ENCODE measurements around the gene SKIC2.
"Not testable (repeated sequence)": the region's sequence is repeated elsewhere in the genome, so short reads cannot be mapped to it uniquely, and the experiment has no call there.

SKIC2 gene

GRCh38 chr6:32005538-32005880 is 46.5 kb downstream of the SKIC2 start:
- not testable (repeated sequence) for DNase-seq

GRCh38 chr6:32005991-32006529 is 47.1 kb downstream of the SKIC2 start:
- not testable (repeated sequence) for DNase-seq

- DNase-seq, result not testable (repeated sequence)
These were observed 48.1 kb downstream of the SKIC2 start for GRCh38 chr6:32007086-32007485.

- not testable (repeated sequence) for DNase-seq
These were observed 49.1 kb downstream of the SKIC2 start for GRCh38 chr6:32008037-32008436.

- DNase-seq, result not testable (repeated sequence)
These were observed 49.6 kb downstream of the SKIC2 start for GRCh38 chr6:32008616-32009015.

- DNase-seq, result not testable (repeated sequence)
These were observed 50.6 kb downstream of the SKIC2 start for GRCh38 chr6:32009537-32009936.

GRCh38 chr6:32010856-32011530 is 52.0 kb downstream of the SKIC2 start:
- DNase-seq, result not testable (repeated sequence)

GRCh38 chr6:32012941-32013617 is 54.1 kb downstream of the SKIC2 start:
- not testable (repeated sequence) for DNase-seq

GRCh38 chr6:32013738-32014137 is 54.8 kb downstream of the SKIC2 start:
- not testable (repeated sequence) for DNase-seq

GRCh38 chr6:32014547-32014946 is 55.6 kb downstream of the SKIC2 start, which contains the start of gene C4B:
TSS of gene C4B (plus strand) at chr6:32014795. CDS start at chr6:32014846, 51 bp downstream.
- DNase-seq, result not testable (repeated sequence)

Measured in stimulated activated CD8-positive, alpha-beta memory T cell treated with anti-CD3 and anti-CD28 coated beads, Interleukin-4, amount 100 ng/mL, for 48 hours (primary cell).